KBM-7 (cell line): ENCODE measurements around the gene GAPDH.

Source experiments
- DNase-seq: peaks from one replicate; pipeline ENCODE4 v3.0.0-alpha.2; 2015
- in situ Hi-C: fragments of 300-500 bp; cut with MboI; formaldehyde crosslinking; loops from 2 replicates; pipeline ENCODE4 v1.14.3; 2020; ENCODE audit warnings: low sequenced_read_pairs, low pct_unique_long_range_greater_than_20kb, mixed read lengths

Gene GAPDH

DNA sequence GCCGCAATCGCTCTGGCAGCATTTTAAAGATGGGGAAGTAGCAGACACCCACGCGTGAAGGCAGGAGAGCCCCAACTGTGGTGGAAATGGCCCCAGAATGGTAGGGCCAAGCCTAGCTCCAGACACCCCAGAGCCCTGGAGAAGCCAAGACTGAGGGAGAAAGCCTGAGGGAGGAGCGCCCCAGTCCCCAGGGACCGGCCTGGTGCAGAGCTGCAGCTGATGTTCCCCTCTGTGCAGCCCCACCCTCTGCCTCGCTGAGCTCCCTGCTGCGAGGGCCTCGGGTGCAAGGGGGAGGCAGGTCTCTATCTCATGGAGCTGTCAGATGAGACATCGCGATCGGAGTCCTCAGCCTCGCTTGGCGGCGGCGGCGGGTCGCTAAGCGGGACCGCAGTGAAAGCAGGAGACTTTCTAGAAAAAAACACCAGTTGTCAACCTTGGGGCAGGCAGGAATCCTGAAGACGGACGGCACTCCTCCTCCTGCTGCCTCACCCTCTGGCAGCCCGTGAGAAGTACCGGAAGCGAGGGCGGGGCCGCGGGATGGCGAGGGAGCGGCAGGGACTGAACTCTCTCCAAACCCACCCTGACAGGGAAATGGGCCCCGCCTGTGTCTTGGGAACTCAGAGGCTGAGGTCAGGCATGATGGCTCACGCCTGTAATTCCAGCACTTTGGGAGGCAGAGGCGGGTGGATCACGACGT, 6.0 kb downstream of the GAPDH start:
- in situ Hi-C loops, result no loop called here

DNA sequence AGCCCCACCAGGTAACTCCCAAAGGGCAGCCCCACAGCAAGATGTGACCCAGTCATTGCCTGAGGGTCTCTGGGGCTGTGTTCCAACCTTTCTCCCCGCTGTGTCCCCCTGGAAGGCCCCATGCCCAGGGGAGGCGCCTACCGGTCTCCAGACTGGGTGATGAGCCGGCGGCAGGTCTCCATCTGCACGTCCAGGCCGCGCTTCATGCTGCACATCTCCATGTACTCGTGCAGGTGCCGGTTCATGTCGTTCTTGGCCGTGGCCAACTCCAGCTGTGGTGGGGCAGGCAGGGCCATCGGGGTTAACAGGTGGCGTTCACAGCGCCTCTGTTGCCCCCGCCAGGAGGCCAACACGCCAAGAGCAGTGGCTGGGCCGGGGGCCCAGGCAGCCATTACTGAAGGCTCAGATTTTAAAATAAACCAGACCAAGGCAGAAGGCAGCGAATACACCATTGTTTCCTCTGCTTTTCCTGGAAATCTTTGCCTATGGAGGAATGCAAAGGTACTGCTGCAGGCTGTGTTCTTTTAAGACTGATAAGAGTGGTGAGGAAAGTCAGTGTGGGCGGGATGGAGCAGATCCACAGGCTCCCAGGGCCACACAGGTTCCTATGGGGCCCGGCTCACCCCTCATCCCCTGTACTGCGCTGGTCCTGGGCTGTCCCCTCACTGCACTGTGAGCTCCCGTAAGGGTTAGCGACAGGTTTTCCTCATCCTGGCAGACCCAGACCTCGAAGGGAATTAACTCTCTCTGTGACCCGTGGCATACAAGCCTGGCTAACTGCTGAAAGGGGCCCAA, 7.3 kb downstream of the GAPDH start:
- in situ Hi-C loops, result no loop called here
- DNase-seq, result no peak

More for the DNA sequence above, 6.0 kb downstream of the GAPDH start:
- peak; percentile 91 for DNase-seq

GRCh38 chr12:6542209-6543009, 8.1 kb downstream of the GAPDH start:
- peak; percentile 14 for DNase-seq
- in situ Hi-C loops, result no loop called here

DNA sequence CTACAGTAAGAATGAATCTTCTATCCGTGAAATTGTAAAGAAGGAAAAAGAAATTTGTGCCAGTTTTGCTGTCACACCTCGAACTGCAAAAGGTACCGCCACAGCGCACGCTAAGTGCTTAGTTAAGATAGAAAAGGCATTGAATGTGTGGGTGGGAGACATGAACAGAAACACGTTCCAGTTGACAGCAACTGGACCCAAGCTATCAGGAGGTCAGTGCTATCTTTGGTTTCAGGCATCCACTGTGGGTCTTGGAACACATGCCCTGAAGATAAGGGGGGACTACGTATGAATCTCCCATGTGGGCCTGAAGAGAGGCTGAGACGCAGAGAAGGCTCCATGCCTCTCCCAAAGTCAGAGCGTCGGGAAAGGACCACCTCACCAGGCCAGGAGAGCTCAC, 11.7 kb downstream of the GAPDH start:
- in situ Hi-C loops, result no loop called here
- no peak for DNase-seq

DNA sequence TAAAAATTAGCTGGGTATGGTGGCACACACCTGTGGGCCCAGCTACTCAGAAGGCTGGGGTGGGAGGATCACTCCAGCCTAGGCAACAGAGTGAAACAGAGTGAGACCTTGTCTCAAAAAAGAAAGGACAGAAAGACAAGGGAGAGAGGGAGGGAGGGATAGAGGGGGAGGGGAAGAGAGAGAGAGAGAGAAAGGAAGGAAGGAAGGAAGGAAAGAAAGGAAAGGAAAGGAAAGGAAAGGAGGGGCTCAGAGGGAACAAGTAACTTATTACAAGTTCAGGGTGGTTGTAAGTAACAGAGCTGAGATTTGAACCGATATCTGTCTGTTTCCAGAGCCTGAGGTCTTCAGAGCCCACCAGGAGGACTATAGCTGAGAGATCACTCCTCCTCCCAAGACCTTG, 13.2 kb downstream of the GAPDH start:
- in situ Hi-C loops, result no loop called here

DNA sequence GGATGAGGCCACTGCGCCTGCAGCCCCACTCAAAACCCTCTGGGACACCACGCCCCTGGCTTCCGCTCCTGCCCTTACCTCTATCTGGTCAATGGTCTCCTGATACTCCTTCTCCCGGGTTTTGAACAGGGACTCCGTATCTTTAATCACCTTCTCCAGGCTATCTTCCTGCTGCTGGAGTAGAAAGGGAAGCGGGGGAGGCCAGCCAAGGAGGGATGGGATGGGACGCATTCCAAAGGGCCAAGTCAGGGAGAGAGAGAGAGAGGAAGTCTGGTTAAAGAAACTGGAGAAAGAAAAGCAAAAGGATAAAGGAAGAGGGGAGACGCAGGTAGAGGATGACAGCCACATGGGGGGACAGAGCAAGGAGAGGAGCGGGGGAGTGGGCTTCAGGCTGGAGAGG, 13.7 kb downstream of the GAPDH start:
- in situ Hi-C loops, result no loop called here
- DNase-seq, result no peak

More for the DNA sequence above, 13.2 kb downstream of the GAPDH start:
- no peak for DNase-seq

DNA sequence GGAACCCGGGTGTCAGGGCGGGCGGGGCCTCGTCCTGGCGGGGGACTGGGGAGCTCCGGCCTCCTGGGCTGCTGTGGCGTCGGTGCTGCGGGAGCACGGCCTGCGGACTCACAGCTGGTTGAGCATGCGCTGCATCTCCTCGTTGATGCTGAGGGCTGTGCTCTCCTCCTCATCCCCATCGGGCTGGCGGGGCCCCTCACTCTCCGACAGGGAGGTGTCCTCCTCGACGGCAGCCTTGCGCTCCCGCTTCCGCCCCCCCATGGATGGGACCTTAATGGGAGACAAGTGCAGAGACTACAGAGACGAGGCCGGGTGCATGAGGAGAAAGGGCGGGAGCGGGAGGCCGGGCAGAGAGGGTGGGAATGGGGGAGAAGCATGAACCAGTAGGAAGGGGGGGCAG, 14.2 kb downstream of the GAPDH start:
- in situ Hi-C loops, result no loop called here
- no peak for DNase-seq

GRCh38 chr12:6548966-6549683, 14.8 kb downstream of the GAPDH start:
- in situ Hi-C loops, result no loop called here
- DNase-seq, result no peak

DNA sequence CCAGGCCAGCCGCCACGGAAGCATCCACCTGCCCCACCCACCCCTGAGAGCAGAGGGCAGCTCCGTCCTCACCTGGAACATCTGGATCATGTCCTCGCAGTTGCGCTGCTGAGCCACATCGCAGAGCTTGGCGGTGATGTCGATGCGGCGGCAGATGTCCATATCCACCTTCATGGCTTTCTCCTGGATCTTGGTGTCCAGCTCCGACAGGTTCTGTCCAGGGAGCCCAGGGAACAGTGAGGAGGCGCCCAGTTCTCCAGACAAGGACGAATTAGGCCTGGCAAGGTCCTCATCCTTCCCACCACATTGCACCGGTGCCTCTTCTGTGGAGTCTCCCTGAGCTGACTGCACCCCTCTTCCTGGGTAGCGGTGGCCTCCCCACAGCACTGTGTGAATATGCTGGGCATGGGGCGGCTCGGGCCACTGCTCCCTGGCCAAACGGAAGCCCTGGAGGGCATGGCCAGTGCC, 15.4 kb downstream of the GAPDH start:
- DNase-seq, result no peak
- in situ Hi-C loops, result no loop called here

- in situ Hi-C loops, result no loop called here
- DNase-seq, result peak; percentile 82
Observed at GRCh38 chr12:6550294-6551062, 16.2 kb downstream of the GAPDH start.

DNA sequence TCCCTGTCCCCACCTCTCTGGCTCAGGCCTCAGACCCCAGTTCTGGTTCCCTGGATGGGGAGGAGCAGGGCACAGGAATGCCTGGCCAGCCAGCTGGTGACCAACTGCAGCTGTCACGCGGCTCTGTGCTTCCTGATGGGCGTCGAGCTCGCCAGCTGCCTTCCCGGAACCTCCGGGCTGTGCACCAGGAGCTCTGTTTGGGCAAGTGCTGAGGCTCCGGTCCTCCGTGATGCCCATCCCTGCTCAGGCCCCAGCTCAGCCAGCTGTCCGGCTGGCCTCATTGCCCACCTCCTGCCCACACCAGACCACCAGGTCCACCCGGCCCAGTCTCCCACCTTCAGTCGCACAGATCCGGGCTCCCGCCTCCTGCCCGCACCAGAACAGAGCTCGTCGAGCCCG, 16.7 kb downstream of the GAPDH start:
- no peak for DNase-seq
- in situ Hi-C loops, result no loop called here

GRCh38 chr12:6551496-6552139, 17.3 kb downstream of the GAPDH start:
- in situ Hi-C loops, result no loop called here
- no peak for DNase-seq

GRCh38 chr12:6552140-6552551, 17.8 kb downstream of the GAPDH start:
- in situ Hi-C loops, result no loop called here

GRCh38 chr12:6553051-6553868, 18.9 kb downstream of the GAPDH start:
- DNase-seq, result no peak

More at GRCh38 chr12:6552140-6552551, 17.8 kb downstream of the GAPDH start:
- DNase-seq, result no peak

DNA sequence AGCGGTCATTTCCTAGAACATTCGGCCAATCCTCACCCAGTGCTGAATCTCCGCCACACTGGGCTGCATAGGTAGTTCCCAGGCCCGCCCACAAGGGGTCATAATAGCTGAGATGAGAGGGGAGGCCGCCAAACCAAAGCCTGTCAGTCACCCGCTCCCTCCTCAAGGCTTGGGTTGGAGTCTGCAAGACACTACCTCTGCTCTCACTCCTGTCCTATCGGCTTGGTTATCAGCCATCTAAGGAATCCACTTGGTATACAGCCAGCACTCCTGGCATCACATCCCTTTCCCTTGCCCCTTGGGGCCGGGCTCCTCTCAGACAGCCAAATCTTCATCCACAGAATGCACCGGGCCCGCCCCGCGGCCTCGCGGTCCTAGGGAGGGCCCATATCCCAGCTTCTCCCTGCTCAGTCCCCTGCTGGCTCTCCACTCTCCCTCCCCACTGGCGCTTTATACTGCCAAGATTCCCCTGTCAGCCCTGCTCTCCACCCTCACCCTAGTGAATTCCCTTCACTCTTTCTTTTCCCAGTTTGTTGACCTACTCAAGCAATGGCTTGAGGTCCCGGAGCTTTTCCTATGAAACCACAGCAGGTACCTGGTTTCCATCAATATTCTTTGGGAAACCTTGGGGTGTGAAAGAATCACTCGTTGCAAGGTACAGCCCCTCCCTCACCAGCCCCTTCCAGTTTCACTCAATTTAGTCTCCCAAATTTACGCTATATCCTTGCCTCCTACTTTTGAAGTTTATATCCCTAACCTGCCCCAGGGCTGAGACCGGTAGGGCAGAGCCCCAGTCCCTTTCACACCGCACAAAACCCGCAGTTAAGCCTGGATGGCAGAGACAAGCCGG, 20.1 kb downstream of the GAPDH start:
- DNase-seq, result peak; percentile 87
- in situ Hi-C loops, result no loop called here

More at GRCh38 chr12:6553051-6553868, 18.9 kb downstream of the GAPDH start:
- in situ Hi-C loops, result no loop called here

DNA sequence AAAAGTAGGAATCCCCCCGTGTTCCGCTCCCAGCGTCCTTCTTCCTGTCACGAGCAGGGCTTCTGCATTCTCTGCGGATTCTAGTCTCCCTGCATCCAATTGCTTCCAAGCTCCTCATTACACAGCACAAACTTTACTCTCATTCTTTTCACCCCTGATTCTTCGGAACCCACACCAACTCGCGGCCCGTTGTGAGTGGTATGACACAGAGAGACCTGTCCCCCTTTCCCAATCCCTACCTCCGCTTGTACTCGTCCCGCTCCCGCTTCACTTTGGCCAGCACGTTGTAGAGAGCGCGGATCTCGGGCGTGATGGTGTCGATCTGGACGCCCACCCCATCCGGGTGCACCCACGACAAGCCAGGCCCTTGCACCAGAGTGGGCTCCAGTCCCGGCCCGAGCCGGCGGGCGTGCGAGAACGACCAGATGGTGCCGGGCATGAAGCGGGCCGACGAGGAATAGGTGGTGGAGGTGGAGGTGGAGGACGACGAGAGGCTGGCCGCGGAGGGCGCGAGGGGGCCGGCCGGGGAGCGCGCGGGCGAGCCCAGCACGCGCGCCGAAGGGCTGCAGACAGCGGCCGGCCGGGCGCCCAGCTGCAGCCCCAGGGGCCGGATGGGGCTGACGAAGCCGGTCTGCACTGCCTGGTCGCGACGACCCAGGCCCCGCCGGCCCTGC, 20.8 kb downstream of the GAPDH start:
- DNase-seq, result no peak

More for the DNA sequence above, 20.8 kb downstream of the GAPDH start:
- in situ Hi-C loops, result no loop called here
